Thymus (tissue), 11 donors: Measurements from ENCODE around the gene WASL. TPM values are rescaled to one million over a fixed set of nuclear protein-coding genes. Genes with fewer than 3 reads are reported as not detected.
"Not testable (repeated sequence)": the region's sequence is repeated elsewhere in the genome, so short reads cannot be mapped to it uniquely, and the experiment has no call there.

ENCODE experiments used
- DNase-seq, 9 donors: peaks; one replicate each; pipeline ENCODE4 v3.0.0-alpha.2; 2013; ENCODE audit warnings: low spot score in 9 of 9, low read depth in 6 of 9, missing footprints in 1 of 9
- H3K27ac ChIP-seq, 2 donors: one replicate each; pipeline ENCODE4 v1.5.1; 2013; ENCODE audit warnings: control low read depth in 1 of 2, low read depth in 1 of 2, low read length in 1 of 2, mild to moderate bottlenecking in 1 of 2, moderate library complexity in 1 of 2
- H3K27me3 ChIP-seq, 2 donors: one replicate each; pipeline ENCODE4 v1.5.1; 2013; ENCODE audit warnings: low read length in 1 of 2; ENCODE audit not compliant: control insufficient read depth in 2 of 2, insufficient read depth in 1 of 2
- H3K36me3 ChIP-seq, 2 donors: one replicate each; pipeline ENCODE4 v1.5.1; 2013; ENCODE audit warnings: low read length in 1 of 2, mild to moderate bottlenecking in 1 of 2, moderate library complexity in 1 of 2; ENCODE audit not compliant: control insufficient read depth in 2 of 2, insufficient read depth in 2 of 2
- H3K4me1 ChIP-seq, 2 donors: one replicate each; pipeline ENCODE4 v1.5.1; 2013; ENCODE audit warnings: low read length in 2 of 2; ENCODE audit not compliant: control insufficient read depth in 2 of 2, insufficient read depth in 2 of 2
- H3K4me3 ChIP-seq, 2 donors: one replicate each; pipeline ENCODE4 v1.5.1; 2013; ENCODE audit warnings: low read length in 2 of 2, control low read depth in 1 of 2, mild to moderate bottlenecking in 1 of 2
- H3K9me3 ChIP-seq, 2 donors: one replicate each; pipeline ENCODE4 v1.5.1; 2013; ENCODE audit warnings: low read length in 1 of 2, mild to moderate bottlenecking in 1 of 2; ENCODE audit not compliant: control insufficient read depth in 2 of 2, insufficient read depth in 1 of 2
- WGBS: extraction: QIAGEN DNeasy Blood & Tissue Kit; methylation state at CpG from one replicate; pipeline ENCODE4 v1.1.7; 2013; 5-methylcytosine and 5-hydroxymethylcytosine counted together
- polyA plus RNA-seq: library from polyadenylated mRNA; stranded (reverse); fragments of 200-250 nt; gene quantifications from one replicate; pipeline ENCODE4 v1.2.3, GENCODE V29; 2013
- total RNA-seq: library from RNA; stranded (reverse); fragments of 120-200 nt; gene quantifications from one replicate; pipeline ENCODE4 v1.2.4, GENCODE V29; 2013
- donor health status: healthy.

The WASL gene
- total and polyA plus RNA-seq, 2 donors: 3.6 to 17.8 TPM

DNA sequence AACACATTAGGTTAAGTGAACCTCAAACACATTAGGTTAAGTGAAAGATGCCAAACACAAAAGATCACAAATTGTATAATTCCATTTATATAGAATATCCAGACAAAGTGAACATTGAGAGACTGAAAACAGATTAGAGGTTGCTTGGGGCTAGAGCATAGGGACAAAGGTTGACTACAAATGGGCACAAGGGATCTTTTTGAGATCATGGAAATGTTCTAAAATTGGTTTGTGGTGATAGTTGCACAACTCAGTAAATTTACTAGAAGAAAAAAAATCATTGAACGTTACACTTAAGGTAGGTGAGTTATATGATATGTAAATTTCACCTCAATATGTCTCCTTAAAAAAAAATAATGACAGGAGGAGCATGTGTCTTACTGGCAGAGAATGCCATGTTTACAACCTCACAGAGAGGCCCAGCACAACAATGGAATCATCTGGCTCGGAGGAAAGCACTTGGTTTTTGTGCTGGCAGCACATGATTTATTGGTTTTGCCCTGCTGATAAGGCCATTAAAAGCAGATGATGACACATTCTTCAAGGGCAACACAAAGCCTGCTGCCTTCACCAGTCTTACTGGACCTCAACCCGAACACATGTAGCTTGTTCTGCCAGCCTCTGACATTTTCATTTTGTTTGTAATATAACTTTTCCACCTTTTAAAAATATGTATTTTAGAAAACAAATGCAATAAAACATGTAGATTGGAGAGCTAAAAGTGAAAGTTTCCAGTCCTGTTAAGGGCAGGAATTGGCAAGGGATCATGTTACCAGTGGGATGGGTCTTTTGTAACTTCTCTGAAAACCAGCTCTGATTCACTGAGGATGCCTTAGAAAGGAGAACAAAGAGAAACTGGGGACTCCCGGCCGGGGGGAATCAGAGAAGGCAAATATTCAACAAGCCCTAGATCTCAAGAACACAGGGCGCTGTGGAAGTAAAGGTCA lies 105.0 kb downstream of the WASL start:
- no peaks in the 10 kb centered on the region for H3K4me1 ChIP-seq
- peak overlapping the region in 1 of 2 donors; percentile 12 for H3K27ac ChIP-seq
- no peak overlapping the region for H3K4me3 ChIP-seq
- no peaks in the 10 kb centered on the region for H3K36me3 ChIP-seq
- H3K27me3 ChIP-seq: peaks cover 0 to 14% of the 10 kb centered on the region in 2 donors
- H3K9me3 ChIP-seq: no peaks in the 10 kb centered on the region
- 48% methylated on average over 6 of the region's 6 CpGs for WGBS
- DNase-seq: peak in 1 of 9 donors; percentile 4

DNA sequence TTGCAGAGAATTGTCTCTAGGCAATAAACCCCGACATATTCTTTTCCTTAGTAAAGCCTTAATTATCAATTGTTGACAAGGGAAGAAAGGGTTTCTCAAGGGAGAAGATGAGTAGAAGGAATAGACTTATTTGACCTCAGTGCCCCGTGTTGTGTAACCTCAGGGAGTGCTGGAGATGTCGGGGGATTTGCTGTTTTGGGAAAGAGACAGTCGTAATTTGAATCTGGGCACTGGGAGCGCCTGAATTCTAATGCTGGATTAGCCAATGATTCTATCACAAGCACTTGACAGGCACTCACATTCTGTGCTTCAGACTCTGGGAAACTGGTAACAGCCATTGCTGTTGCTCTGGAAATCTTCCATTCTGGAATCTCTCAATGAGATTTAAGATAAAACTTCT lies 106.9 kb downstream of the WASL start:
- DNase-seq: no peak
- no peaks in the 10 kb centered on the region for H3K4me1 ChIP-seq
- 93% methylated on average over 5 of the region's 5 CpGs for WGBS
- H3K9me3 ChIP-seq: no peaks in the 10 kb centered on the region
- no peak overlapping the region for H3K27ac ChIP-seq
- H3K27me3 ChIP-seq: peaks cover 0 to 14% of the 10 kb centered on the region in 2 donors
- no peak overlapping the region for H3K4me3 ChIP-seq
- no peaks in the 10 kb centered on the region for H3K36me3 ChIP-seq

DNA sequence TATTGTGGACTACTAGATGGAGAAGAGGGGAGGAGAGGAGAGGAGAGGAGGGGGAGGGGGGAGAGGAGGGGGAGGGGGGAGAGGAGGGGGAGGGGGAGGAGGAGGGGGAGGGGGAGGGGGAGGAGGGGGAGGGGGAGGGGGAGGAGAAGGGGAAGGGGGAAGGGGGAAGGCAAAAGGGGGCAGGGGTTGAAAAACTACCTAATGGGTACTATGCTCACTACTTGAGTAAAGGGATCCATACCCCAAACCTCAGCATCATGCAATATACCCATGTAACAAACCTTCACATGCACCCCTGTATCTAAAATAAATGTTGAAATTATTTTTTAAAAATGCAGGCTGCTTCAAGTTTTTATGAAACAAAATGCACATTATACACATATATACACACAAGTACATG lies 108.2 kb downstream of the WASL start:
- no peak overlapping the region for H3K27ac ChIP-seq
- no peak for DNase-seq
- H3K4me1 ChIP-seq: no peaks in the 10 kb centered on the region
- H3K4me3 ChIP-seq: no peak overlapping the region
- no peaks in the 10 kb centered on the region for H3K9me3 ChIP-seq
- H3K36me3 ChIP-seq: no peaks in the 10 kb centered on the region
- peaks cover 0 to 9% of the 10 kb centered on the region in 2 donors for H3K27me3 ChIP-seq

DNA sequence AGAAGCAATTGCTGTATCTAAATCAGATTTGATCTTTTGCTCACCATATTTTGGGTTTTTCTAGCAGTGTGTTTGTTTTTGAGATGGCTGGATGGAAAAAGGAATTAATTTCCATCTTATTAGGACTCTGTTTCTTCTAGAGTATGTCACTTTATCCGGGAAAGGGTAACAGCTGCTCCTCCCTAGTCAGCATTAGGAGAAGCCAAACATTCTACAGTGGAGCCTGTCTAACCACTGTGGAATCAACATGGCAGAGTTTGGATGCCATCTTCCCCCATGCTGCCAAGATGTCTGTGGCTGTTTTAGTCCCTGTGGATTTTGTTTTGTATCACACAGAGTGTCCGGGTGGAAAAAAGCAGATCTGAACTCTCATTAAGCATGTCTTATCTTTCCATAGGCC lies 109.2 kb downstream of the WASL start:
- Histone ChIP-seq H3K9me3 (no peaks in the 10 kb centered on the region), H3K27me3 (peaks cover 0 to 7% of the 10 kb centered on the region in 2 donors), H3K27ac (no peak overlapping the region), H3K36me3 (no peaks in the 10 kb centered on the region), H3K4me1 (no peaks in the 10 kb centered on the region), H3K4me3 (no peak overlapping the region)
- 95% methylated on average over 2 of the region's 2 CpGs for WGBS
- DNase-seq: no peak

DNA sequence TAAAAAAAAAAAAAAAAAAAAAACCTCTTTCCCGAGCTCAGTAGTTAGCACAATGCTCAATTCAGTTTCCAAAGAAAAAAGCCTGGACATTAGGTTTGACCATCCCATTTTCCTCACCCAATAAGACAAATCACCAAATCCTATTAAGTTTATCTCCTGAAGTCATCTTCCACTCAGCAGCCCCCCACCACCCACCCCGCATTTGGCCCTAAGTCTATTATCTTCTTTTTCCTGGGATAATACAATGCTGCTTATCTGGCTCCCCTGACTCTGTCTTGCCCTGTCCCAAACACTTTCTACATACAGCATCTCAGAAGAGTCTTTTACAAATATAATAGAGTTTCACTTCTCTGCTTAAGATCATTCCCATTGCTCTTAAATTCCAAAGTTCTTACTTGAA lies 110.9 kb downstream of the WASL start:
- Histone ChIP-seq H3K27me3 (no peaks in the 10 kb centered on the region), H3K4me3 (no peak overlapping the region), H3K4me1 (no peaks in the 10 kb centered on the region), H3K27ac (no peak overlapping the region), H3K9me3 (no peaks in the 10 kb centered on the region), H3K36me3 (no peaks in the 10 kb centered on the region)
- DNase-seq: no peak
- 97% methylated on average over 2 of the region's 2 CpGs for WGBS

DNA sequence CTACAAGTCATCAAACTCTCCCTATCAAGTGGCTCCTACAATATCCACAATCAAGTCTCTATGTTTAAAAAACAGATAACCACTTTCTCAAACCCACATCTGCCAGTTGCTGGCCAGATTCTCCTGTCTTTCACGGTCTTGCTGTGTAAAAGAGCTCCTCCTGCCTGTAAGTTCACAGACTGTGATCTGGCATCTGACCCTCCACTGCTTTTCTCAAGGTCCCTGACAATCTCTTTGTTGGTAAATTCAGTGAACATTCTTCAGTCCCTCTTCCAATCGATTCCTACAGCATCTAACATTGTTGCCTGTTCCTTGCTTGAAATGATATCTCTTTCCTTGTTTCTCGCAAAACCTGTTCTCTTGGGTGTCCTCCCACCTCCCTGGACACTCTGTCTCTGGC lies 111.6 kb downstream of the WASL start:
- H3K36me3 ChIP-seq: no peaks in the 10 kb centered on the region
- no peak for DNase-seq
- H3K27ac ChIP-seq: no peak overlapping the region
- no peaks in the 10 kb centered on the region for H3K27me3 ChIP-seq
- no peaks in the 10 kb centered on the region for H3K4me1 ChIP-seq
- H3K9me3 ChIP-seq: no peaks in the 10 kb centered on the region
- H3K4me3 ChIP-seq: no peak overlapping the region
- 65% methylated on average over 3 of the region's 3 CpGs for WGBS

DNA sequence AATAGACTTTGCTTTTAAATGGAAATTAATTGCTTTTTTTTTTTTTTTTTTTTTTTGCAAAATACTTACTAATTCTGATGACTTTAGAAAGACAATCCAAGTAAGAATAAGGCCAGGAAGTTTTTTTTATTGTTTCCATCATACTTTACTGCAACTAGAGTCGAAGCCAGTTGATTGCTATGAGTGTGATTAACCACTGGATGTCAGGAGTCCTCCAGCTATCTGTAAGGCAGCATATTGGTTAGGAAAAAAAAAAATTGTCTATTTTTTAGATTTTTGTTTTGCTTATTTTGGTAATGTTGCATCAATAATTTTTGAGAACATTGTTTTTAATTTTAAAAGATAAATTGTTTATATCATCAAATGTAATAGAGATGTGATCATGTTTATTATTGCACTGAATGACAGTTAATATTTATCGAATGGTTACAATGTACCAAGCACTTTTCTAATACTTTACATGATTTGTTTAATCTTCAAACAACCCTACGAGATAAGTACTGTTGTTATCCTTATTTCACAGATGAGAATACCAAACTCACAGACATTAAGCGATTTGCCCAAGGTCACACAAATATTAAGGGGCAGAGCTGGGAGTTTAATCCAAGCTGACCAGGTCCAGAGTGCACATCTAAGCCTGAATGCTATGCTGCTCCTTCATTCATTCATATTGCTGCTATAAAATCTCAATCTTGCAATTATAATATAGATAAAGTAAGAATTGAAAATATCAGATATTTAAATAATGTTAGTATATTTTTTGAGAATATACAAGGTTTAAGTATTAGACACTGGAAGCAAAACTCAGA lies 113.0 kb downstream of the WASL start:
- no peak overlapping the region for H3K27ac ChIP-seq
- H3K36me3 ChIP-seq: no peaks in the 10 kb centered on the region
- no peak overlapping the region for H3K4me3 ChIP-seq
- no peaks in the 10 kb centered on the region for H3K9me3 ChIP-seq
- WGBS: 69% methylated on average over 4 of the region's 4 CpGs
- no peaks in the 10 kb centered on the region for H3K4me1 ChIP-seq
- H3K27me3 ChIP-seq: no peaks in the 10 kb centered on the region
- peak in 1 of 9 donors; percentile 6 for DNase-seq

DNA sequence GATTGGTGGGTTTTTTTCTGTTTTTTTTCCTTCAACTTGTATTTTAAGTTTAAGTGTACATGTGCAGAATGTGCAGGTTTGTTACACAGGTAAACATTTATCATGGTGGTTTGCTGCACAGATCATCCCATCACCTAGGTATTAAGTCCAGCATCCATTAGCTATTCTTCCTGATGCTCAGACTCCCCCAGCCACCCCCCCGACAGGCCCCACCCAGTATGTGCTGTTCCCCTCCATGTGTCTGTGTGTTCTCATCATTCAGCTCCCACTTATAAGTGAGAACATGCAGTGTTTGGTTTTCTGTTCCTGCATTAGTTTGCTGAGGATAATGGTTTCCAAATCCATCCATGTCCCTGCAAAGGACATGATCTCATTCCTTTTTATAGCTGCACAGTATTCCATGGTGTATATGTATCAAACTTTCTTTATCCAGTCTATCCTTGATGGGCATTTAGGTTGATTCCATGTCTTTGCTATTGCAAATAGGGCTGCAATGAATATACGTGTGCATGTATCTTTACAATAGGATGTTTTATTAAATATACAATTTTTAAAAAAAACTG lies 114.7 kb downstream of the WASL start:
- not testable (repeated sequence) for H3K9me3 ChIP-seq, H3K36me3 ChIP-seq, H3K4me1 ChIP-seq, H3K27ac ChIP-seq, H3K4me3 ChIP-seq, H3K27me3 ChIP-seq, DNase-seq
- 91% methylated on average over 2 of the region's 2 CpGs for WGBS

DNA sequence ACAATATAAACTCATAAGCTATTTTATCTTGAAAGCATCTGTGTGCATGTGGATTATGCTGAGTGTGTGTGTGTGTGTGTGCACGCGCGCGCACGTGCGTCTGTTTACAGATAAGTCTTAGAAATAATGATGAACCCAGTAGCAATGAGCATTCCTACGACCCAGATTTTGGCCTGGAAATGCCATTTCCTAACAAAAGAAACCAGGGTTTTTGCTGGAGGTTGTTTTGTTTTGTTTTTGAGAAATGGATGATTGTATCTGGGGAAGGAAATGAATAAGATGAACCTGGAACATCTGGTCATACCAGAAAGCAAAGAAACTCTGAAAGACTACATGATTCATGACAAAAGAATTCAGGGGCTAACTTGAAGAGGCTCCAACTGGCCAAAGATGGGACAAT lies 115.2 kb downstream of the WASL start:
- Histone ChIP-seq H3K4me3 (no peak overlapping the region), H3K4me1 (no peaks in the 10 kb centered on the region), H3K27ac (no peak overlapping the region), H3K27me3 (no peaks in the 10 kb centered on the region), H3K36me3 (no peaks in the 10 kb centered on the region), H3K9me3 (no peaks in the 10 kb centered on the region)
- 90% methylated on average over 7 of the region's 7 CpGs for WGBS
- DNase-seq: no peak
